Neural progenitor cell (in vitro differentiated cells): ENCODE measurements around the gene SPECC1L. TPM values are rescaled to one million over a fixed set of nuclear protein-coding genes. Genes with fewer than 3 reads are reported as not detected.

Experiments
- DNase-seq: peaks from one replicate; pipeline ENCODE4 v3.0.0-alpha.2; 2016; ENCODE audit warnings: low spot score
- H2AFZ ChIP-seq: fragments of 200-600 bp; sonication (generic); replicated peaks from 2 replicates; pipeline ENCODE4 v1.6.1; 2016; ENCODE audit warnings: antibody characterized with exemption
- H3F3A ChIP-seq: fragments of 200-600 bp; sonication (generic); 2 replicates; pipeline ENCODE4 v1.6.1; 2016; ENCODE audit warnings: antibody characterized with exemption, low read depth
- H3K27ac ChIP-seq: fragments of 200-600 bp; sonication (generic); 2 replicates; pipeline ENCODE4 v1.5.1; 2016; ENCODE audit warnings: mild to moderate bottlenecking
- H3K27me3 ChIP-seq: fragments of 200-600 bp; sonication (generic); 2 replicates; pipeline ENCODE4 v1.6.1; 2016; ENCODE audit warnings: mild to moderate bottlenecking, moderate library complexity
- H3K36me3 ChIP-seq: fragments of 200-600 bp; sonication (generic); 2 replicates; pipeline ENCODE4 v1.5.1; 2016
- H3K4me1 ChIP-seq: fragments of 200-600 bp; sonication (generic); 2 replicates; pipeline ENCODE4 v1.6.1; 2016; ENCODE audit warnings: mixed run types
- H3K4me2 ChIP-seq: fragments of 200-600 bp; sonication (generic); 2 replicates; pipeline ENCODE4 v1.6.1; 2016
- H3K4me3 ChIP-seq: fragments of 200-600 bp; sonication (generic); 2 replicates; pipeline ENCODE4 v1.5.1; 2016
- H3K79me2 ChIP-seq: fragments of 200-600 bp; sonication (generic); 2 replicates; pipeline ENCODE4 v1.6.1; 2016; ENCODE audit warnings: low read depth
- H3K9ac ChIP-seq: fragments of 200-600 bp; sonication (generic); 2 replicates; pipeline ENCODE4 v1.6.1; 2016
- H3K9me3 ChIP-seq: fragments of 200-600 bp; sonication (generic); 2 replicates; pipeline ENCODE4 v1.5.1; 2016; ENCODE audit warnings: low read depth
- H4K20me1 ChIP-seq: fragments of 200-600 bp; sonication (generic); 2 replicates; pipeline ENCODE4 v1.6.1; 2016; ENCODE audit warnings: low read depth
- H3K27ac Mint-ChIP-seq: 3 replicates; pipeline ENCODE4 v1.8.0; 2021; ENCODE audit warnings: mixed read lengths
- H3K27me3 Mint-ChIP-seq: 2 replicates; pipeline ENCODE4 v1.8.0; 2022; ENCODE audit warnings: low read depth, mild to moderate bottlenecking, inconsistent platforms, moderate library complexity, mixed read lengths; ENCODE audit not compliant: insufficient read depth
- H3K36me3 Mint-ChIP-seq: 3 replicates; pipeline ENCODE4 v1.8.0; 2021; ENCODE audit warnings: mixed read lengths
- H3K4me1 Mint-ChIP-seq: 3 replicates; pipeline ENCODE4 v1.8.0; 2021; ENCODE audit warnings: mixed read lengths
- H3K4me3 Mint-ChIP-seq: 3 replicates; pipeline ENCODE4 v1.8.0; 2021; ENCODE audit warnings: mild to moderate bottlenecking, moderate library complexity, mixed read lengths
- H3K9me3 Mint-ChIP-seq: 3 replicates; pipeline ENCODE4 v1.8.0; 2020; ENCODE audit warnings: mixed read lengths
- CTCF ChIP-seq: fragments of 200-600 bp; sonication (generic); IDR thresholded peaks from 2 replicates; pipeline ENCODE4 v1.5.1; 2017; ENCODE audit warnings: antibody characterized with exemption, mild to moderate bottlenecking
- EZH2 ChIP-seq: fragments of 200-600 bp; sonication (generic); IDR thresholded peaks from 2 replicates; pipeline ENCODE4 v1.6.1; 2017; ENCODE audit warnings: antibody characterized with exemption, mild to moderate bottlenecking, moderate library complexity
- EZH2phosphoT487 ChIP-seq: fragments of 200-600 bp; sonication (generic); IDR thresholded peaks from 2 replicates; pipeline ENCODE4 v1.6.1; 2017; ENCODE audit warnings: antibody characterized with exemption
- total RNA-seq: library from RNA; depleted of rRNA; stranded (reverse); fragments of >200 nt; gene quantifications from 2 replicates; pipeline ENCODE4 v1.2.3, GENCODE V29; 2015; ENCODE audit warnings: low replicate concordance

Gene SPECC1L
- total RNA-seq, 1 donor from 2014 or later = 48.9 TPM

- H3F3A ChIP-seq = no peaks in the 10 kb centered on the region
- H3K27ac ChIP-seq = no peak overlapping the region
- H4K20me1 ChIP-seq = no peaks in the 10 kb centered on the region
- Mint-ChIP-seq H3K36me3 (no peaks in the 10 kb centered on the region), H3K27me3 (no peaks in the 10 kb centered on the region), H3K4me3 (no peak overlapping the region), H3K27ac (no peak overlapping the region), H3K9me3 (no peaks in the 10 kb centered on the region), H3K4me1 (peaks cover 2% of the 10 kb centered on the region)
- no peaks in the 10 kb centered on the region for H3K36me3 ChIP-seq
- no peak for DNase-seq
- H3K4me2 ChIP-seq = no peak overlapping the region
- no peak overlapping the region for H2AFZ ChIP-seq
- TF ChIP-seq EZH2 = no peak
- TF ChIP-seq CTCF = no peak
- TF ChIP-seq EZH2phosphoT487 = no peak
- H3K9me3 ChIP-seq = no peaks in the 10 kb centered on the region
- peaks cover 6% of the 10 kb centered on the region for H3K4me1 ChIP-seq
- H3K9ac ChIP-seq = no peak overlapping the region
- H3K79me2 ChIP-seq = no peaks in the 10 kb centered on the region
- no peak overlapping the region for H3K4me3 ChIP-seq
- H3K27me3 ChIP-seq = no peaks in the 10 kb centered on the region
These were observed 37.9 kb upstream of the SPECC1L start for GRCh38 chr22:24232725-24233124.

GRCh38 chr22:24233235-24233634 is 37.4 kb upstream of the SPECC1L start:
- H3K4me1 ChIP-seq = peaks cover 6% of the 10 kb centered on the region
- H3F3A ChIP-seq = no peaks in the 10 kb centered on the region
- no peaks in the 10 kb centered on the region for H3K79me2 ChIP-seq
- no peaks in the 10 kb centered on the region for H3K36me3 Mint-ChIP-seq
- no peaks in the 10 kb centered on the region for H3K36me3 ChIP-seq
- no peaks in the 10 kb centered on the region for H3K9me3 Mint-ChIP-seq
- H4K20me1 ChIP-seq = no peaks in the 10 kb centered on the region
- H3K27ac Mint-ChIP-seq = no peak overlapping the region
- no peak for TF ChIP-seq CTCF
- TF ChIP-seq EZH2 = no peak
- TF ChIP-seq EZH2phosphoT487 = no peak
- DNase-seq = no peak
- no peaks in the 10 kb centered on the region for H3K27me3 Mint-ChIP-seq
- no peak overlapping the region for H3K4me2 ChIP-seq
- H3K9me3 ChIP-seq = no peaks in the 10 kb centered on the region
- H2AFZ ChIP-seq = no peak overlapping the region
- no peak overlapping the region for H3K9ac ChIP-seq
- H3K4me1 Mint-ChIP-seq = peaks cover 2% of the 10 kb centered on the region
- no peak overlapping the region for H3K4me3 Mint-ChIP-seq
- no peak overlapping the region for H3K27ac ChIP-seq
- no peaks in the 10 kb centered on the region for H3K27me3 ChIP-seq
- H3K4me3 ChIP-seq = no peak overlapping the region

GRCh38 chr22:24233816-24234215 is 36.8 kb upstream of the SPECC1L start:
- no peaks in the 10 kb centered on the region for H3K27me3 Mint-ChIP-seq
- H3F3A ChIP-seq = no peaks in the 10 kb centered on the region
- H4K20me1 ChIP-seq = no peaks in the 10 kb centered on the region
- no peak overlapping the region for H3K4me2 ChIP-seq
- H3K79me2 ChIP-seq = no peaks in the 10 kb centered on the region
- no peak for DNase-seq
- H2AFZ ChIP-seq = no peak overlapping the region
- H3K9ac ChIP-seq = no peak overlapping the region
- no peaks in the 10 kb centered on the region for H3K36me3 Mint-ChIP-seq
- no peak overlapping the region for H3K27ac ChIP-seq
- H3K27ac Mint-ChIP-seq = no peak overlapping the region
- H3K9me3 ChIP-seq = no peaks in the 10 kb centered on the region
- no peak overlapping the region for H3K4me3 Mint-ChIP-seq
- H3K27me3 ChIP-seq = no peaks in the 10 kb centered on the region
- H3K4me3 ChIP-seq = no peak overlapping the region
- H3K9me3 Mint-ChIP-seq = no peaks in the 10 kb centered on the region
- no peaks in the 10 kb centered on the region for H3K36me3 ChIP-seq
- peaks cover 6% of the 10 kb centered on the region for H3K4me1 ChIP-seq
- H3K4me1 Mint-ChIP-seq = peaks cover 2% of the 10 kb centered on the region
- TF ChIP-seq EZH2 (no peak), EZH2phosphoT487 (no peak)

- H3K27ac Mint-ChIP-seq = no peak overlapping the region
- no peaks in the 10 kb centered on the region for H3K9me3 Mint-ChIP-seq
- H3K36me3 Mint-ChIP-seq = no peaks in the 10 kb centered on the region
- Histone ChIP-seq H3K4me2 (no peak overlapping the region), H2AFZ (no peak overlapping the region), H3K4me3 (no peak overlapping the region), H4K20me1 (no peaks in the 10 kb centered on the region), H3F3A (no peaks in the 10 kb centered on the region), H3K9ac (no peak overlapping the region), H3K27ac (no peak overlapping the region), H3K79me2 (no peaks in the 10 kb centered on the region), H3K9me3 (no peaks in the 10 kb centered on the region), H3K4me1 (peaks cover 6% of the 10 kb centered on the region), H3K27me3 (no peaks in the 10 kb centered on the region), H3K36me3 (no peaks in the 10 kb centered on the region)
- no peak for TF ChIP-seq EZH2phosphoT487
- TF ChIP-seq CTCF = no peak
- no peak for TF ChIP-seq EZH2
- H3K27me3 Mint-ChIP-seq = no peaks in the 10 kb centered on the region
- no peak for DNase-seq
- peak overlapping the region; percentile 52 for H3K4me3 Mint-ChIP-seq
- peaks cover 2% of the 10 kb centered on the region for H3K4me1 Mint-ChIP-seq
These were observed 35.3 kb upstream of the SPECC1L start for GRCh38 chr22:24235315-24235714.
